Measurements from ENCODE around the gene ZNF628.

- TF ChIP-seq POLR2AphosphoS5 (IDR thresholded peaks at IDR 0.05) (no peak), CTCF (IDR thresholded peaks at IDR 0.05) (no peak)
Observed at GRCh38 chr19:55498246-55498840, 21.9 kb downstream of the ZNF628 start.
